Heart right ventricle (tissue), 16 donors: ENCODE results near the gene HES4. TPM values are rescaled to one million over a fixed set of nuclear protein-coding genes. Genes with fewer than 3 reads are reported as not detected.
"Not testable (repeated sequence)": the region's sequence is repeated elsewhere in the genome, so short reads cannot be mapped to it uniquely, and the experiment has no call there.

Experiments used
- ATAC-seq, 8 donors: fragments of 200-7000 bp; cut with Tn5 transposase; one replicate each; pipeline ENCODE4 v1.9.1; 2020; ENCODE audit warnings: mild to moderate bottlenecking in 8 of 8, moderate library complexity in 8 of 8, moderate number of reproducible peaks in 1 of 8
- DNase-seq, 2 donors: peaks; one replicate each; pipeline ENCODE4 v3.0.0-alpha.2; 2020
- H3K27ac ChIP-seq, 10 donors: fragments of 200-600 bp; sonication (generic) in 2 of 10; one replicate each; pipeline versions ENCODE4 v1.5.0 to v1.8.0; 2020 to 2022; ENCODE audit warnings: mild to moderate bottlenecking in 3 of 10
- H3K27me3 ChIP-seq, 7 donors: fragments of 200-600 bp; one replicate each; pipeline ENCODE4 v1.8.0; 2021 to 2022; ENCODE audit warnings: mild to moderate bottlenecking in 2 of 7
- H3K36me3 ChIP-seq, 9 donors: fragments of 200-600 bp; sonication (generic) in 1 of 9; one replicate each; pipeline versions ENCODE4 v1.5.0 to v1.8.0; 2020 to 2022; ENCODE audit warnings: mild to moderate bottlenecking in 2 of 9
- H3K4me1 ChIP-seq, 9 donors: fragments of 200-600 bp; sonication (generic) in 1 of 9; one replicate each; pipeline versions ENCODE4 v1.5.0 to v1.8.0; 2020 to 2022; ENCODE audit warnings: mild to moderate bottlenecking in 4 of 9
- H3K4me3 ChIP-seq, 10 donors: fragments of 200-600 bp; sonication (generic) in 2 of 10; one replicate each; pipeline versions ENCODE4 v1.5.0 to v1.8.0; 2020 to 2022; ENCODE audit warnings: mild to moderate bottlenecking in 7 of 10, moderate library complexity in 2 of 10
- H3K9me3 ChIP-seq, 11 donors: fragments of 200-600 bp in 10 of 11; sonication (generic) in 2 of 11; one replicate each; pipeline versions ENCODE4 v1.5.0 to v1.8.0; 2013 to 2022; ENCODE audit warnings: mild to moderate bottlenecking in 2 of 11, control low read depth in 1 of 11, moderate library complexity in 1 of 11
- CTCF ChIP-seq, 9 donors: fragments of 200-600 bp; sonication (generic) in 2 of 9; IDR thresholded peaks; one replicate each; pipeline versions ENCODE4 v1.5.0 to v1.8.0; 2021 to 2022; ENCODE audit warnings: antibody characterized with exemption in 9 of 9, mild to moderate bottlenecking in 5 of 9, moderate library complexity in 1 of 9
- WGBS, 2 donors: extraction: QIAGEN DNeasy Blood & Tissue Kit; methylation state at CpG; one replicate each; pipeline ENCODE4 v1.1.7; 2013; ENCODE audit warnings: inconsistent platforms in 1 of 2; 5-methylcytosine and 5-hydroxymethylcytosine counted together
- intact Hi-C, 10 donors: fragments of 100-400 bp; cut with DNase I; formaldehyde crosslinking; loops; one replicate each; pipeline versions ENCODE4 v1.11.1 to v1.14.2; 2022
- polyA plus RNA-seq, 2 donors: library from polyadenylated mRNA; stranded (reverse); fragments of 200-250 nt; gene quantifications; one replicate each; pipeline ENCODE4 v1.2.3, GENCODE V29; 2013
- total RNA-seq, 10 donors: library from RNA; stranded (reverse); fragmentation: NEBNext Ultra II Directional in 3 of 10; extraction: Animal tissue kit (Norgen Biotek cat#: 25700) in 3 of 10; gene quantifications; one replicate each; pipeline versions ENCODE4 v1.2.1 to v1.2.4, GENCODE V29; 2021 to 2023
- donor health status: Arrhythmogenic right ventricular cardiomyopathy.
- donor health status: ischemic (EF 13 %, LVEDD 7.1; RV severe dilation, severe dysfunction).
- donor health status: healthy with polysubstance abuse.
- donor health status: DM: no; HTN: yes; CAD: no.
- donor health status: DM: no; HTN: no; CAD: no.
- donor health status: ischemic (EF 25% LVEDD 6.9; RV normal size, moderate dysfunction).
- donor health status: ischemic (EF 25% LVEDD 5.7; RV mildly dilated, moderate dysfunction).
- donor health status: healthy.
- donor health status: DM: yes; HTN: yes; CAD: no.
- donor health status: Ischemic cardiomyopathy.
- donor health status: ischemic (EF 35%, LVEDD 5.7; RV mildly dilated, moderate dysfunction).
- donor health status: nonischemic (EF 11% LVEDD 7.7; RV severe dilation, severe dysfunction).
- donor health status: DM: yes; HTN: yes; CAD: no.
- donor health status: PGD.
- donor health status: ischemic (EF 29% LVEDD 5.4; RV normal size, mild dysfunction).
- donor health status: nonischemic (EF 23%, LVEDD 6.1; RV moderate dilation, normal function).

Gene HES4
- total and polyA plus RNA-seq, 12 donors: 28.5 to 78.1 (median 45.1) TPM

- TF ChIP-seq CTCF (IDR thresholded peaks at IDR 0.05): no peak
- ATAC-seq (peak in 2 of 8 donors; percentile 2 to 4), DNase-seq (no peak)
- WGBS, 2 donors: 85 to 88% methylated on average over 11 of the region's 11 CpGs
- H3K4me1 ChIP-seq: peaks cover 0 to 38% (median 12%) of the 10 kb centered on the region in 9 donors
- H3K9me3 ChIP-seq: no peaks in the 10 kb centered on the region
- H3K36me3 ChIP-seq: peaks cover 0 to 20% (median 0%) of the 10 kb centered on the region in 9 donors
- no peak overlapping the region for H3K27ac ChIP-seq
- H3K27me3 ChIP-seq: peaks cover 0 to 52% (median 12%) of the 10 kb centered on the region in 7 donors
- intact Hi-C loops: loop anchor here in 2 of 10 donors (5.0 to 10.0 kb wide), 2 partner anchors 36 to 263 kb away; no protein-coding TSS in a partner anchor
- no peak overlapping the region for H3K4me3 ChIP-seq
Observed at GRCh38 chr1:1031659-1032235, 31.9 kb upstream of the HES4 start.

- not testable (repeated sequence) for ATAC-seq, H3K4me3 ChIP-seq, H3K27ac ChIP-seq, DNase-seq, H3K9me3 ChIP-seq
- intact Hi-C loops: loop anchor here in 2 of 10 donors (5.0 to 10.0 kb wide), 2 partner anchors 36 to 264 kb away; no protein-coding TSS in a partner anchor
- H3K27me3 ChIP-seq: peaks cover 0 to 46% (median 12%) of the 10 kb centered on the region in 7 donors
- 69 to 72% methylated on average over 7 of the region's 7 CpGs for WGBS, 2 donors
- H3K36me3 ChIP-seq: peaks cover 0 to 18% (median 0%) of the 10 kb centered on the region in 9 donors
- peaks cover 3 to 43% (median 17%) of the 10 kb centered on the region in 9 donors for H3K4me1 ChIP-seq
Observed at GRCh38 chr1:1030867-1031658, 31.2 kb upstream of the HES4 start.

GRCh38 chr1:1027791-1028190, 27.9 kb upstream of the HES4 start:
- no peak overlapping the region for H3K4me3 ChIP-seq
- intact Hi-C loops: loop anchor here in 2 of 10 donors (5.0 to 10.0 kb wide), 2 partner anchors 35 to 267 kb away; no protein-coding TSS in a partner anchor
- WGBS, 2 donors: 85 to 89% methylated on average over 17 of the region's 17 CpGs
- no peak for ATAC-seq
- H3K4me1 ChIP-seq: peaks cover 11 to 60% (median 24%) of the 10 kb centered on the region in 9 donors
- TF ChIP-seq CTCF (IDR thresholded peaks at IDR 0.05): no peak
- H3K9me3 ChIP-seq: no peaks in the 10 kb centered on the region
- DNase-seq: no peak
- H3K27me3 ChIP-seq: peaks cover 0 to 24% (median 0%) of the 10 kb centered on the region in 7 donors
- H3K27ac ChIP-seq: no peak overlapping the region
- peaks cover 0 to 8% (median 0%) of the 10 kb centered on the region in 9 donors for H3K36me3 ChIP-seq

GRCh38 chr1:1026599-1027413, 26.9 kb upstream of the HES4 start:
- no peak for ATAC-seq
- peaks cover 0 to 9% (median 0%) of the 10 kb centered on the region in 9 donors for H3K36me3 ChIP-seq
- DNase-seq: no peak
- peaks cover 6 to 59% (median 21%) of the 10 kb centered on the region in 9 donors for H3K4me1 ChIP-seq
- peaks cover 0 to 24% (median 0%) of the 10 kb centered on the region in 7 donors for H3K27me3 ChIP-seq
- TF ChIP-seq CTCF (IDR thresholded peaks at IDR 0.05): no peak
- no peaks in the 10 kb centered on the region for H3K9me3 ChIP-seq
- WGBS, 2 donors: 71% methylated on average over 21 of the region's 21 CpGs
- intact Hi-C loops: loop anchor here in 2 of 10 donors (5.0 to 10.0 kb wide), 2 partner anchors 35 to 268 kb away; no protein-coding TSS in a partner anchor
- H3K27ac ChIP-seq: no peak overlapping the region
- no peak overlapping the region for H3K4me3 ChIP-seq
